Activated T-cell treated with anti-CD3 and anti-CD28 coated beads for 4 hours (primary cell): ENCODE data around the gene CLDN6.
"Not testable (repeated sequence)": the region's sequence is repeated elsewhere in the genome, so short reads cannot be mapped to it uniquely, and the experiment has no call there.

Experiments
- DNase-seq: peaks from one replicate; pipeline ENCODE4 v3.0.0-alpha.2; 2020

The CLDN6 gene, protein sequence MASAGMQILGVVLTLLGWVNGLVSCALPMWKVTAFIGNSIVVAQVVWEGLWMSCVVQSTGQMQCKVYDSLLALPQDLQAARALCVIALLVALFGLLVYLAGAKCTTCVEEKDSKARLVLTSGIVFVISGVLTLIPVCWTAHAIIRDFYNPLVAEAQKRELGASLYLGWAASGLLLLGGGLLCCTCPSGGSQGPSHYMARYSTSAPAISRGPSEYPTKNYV

GRCh38 chr16:3017794-3018506 lies at the start of gene CLDN6:
Gene CLDN6, minus strand, starts transcription at chr16:3018183. Its CDS starts 2,162 bp downstream, at chr16:3016021.
- no peak for DNase-seq

- no peak for DNase-seq
Observed at GRCh38 chr16:3066440-3066748, 48.4 kb upstream of the CLDN6 start.

GRCh38 chr16:3065742-3066439 lies 47.9 kb upstream of the CLDN6 start:
- DNase-seq, result no peak

- DNase-seq, result peak; percentile 68
Observed at GRCh38 chr16:3065069-3065741, 47.2 kb upstream of the CLDN6 start, which contains the start of gene IL32. Gene IL32, plus strand, starts transcription at chr16:3065640. Its CDS starts 172 bp downstream, at chr16:3065812.

DNA sequence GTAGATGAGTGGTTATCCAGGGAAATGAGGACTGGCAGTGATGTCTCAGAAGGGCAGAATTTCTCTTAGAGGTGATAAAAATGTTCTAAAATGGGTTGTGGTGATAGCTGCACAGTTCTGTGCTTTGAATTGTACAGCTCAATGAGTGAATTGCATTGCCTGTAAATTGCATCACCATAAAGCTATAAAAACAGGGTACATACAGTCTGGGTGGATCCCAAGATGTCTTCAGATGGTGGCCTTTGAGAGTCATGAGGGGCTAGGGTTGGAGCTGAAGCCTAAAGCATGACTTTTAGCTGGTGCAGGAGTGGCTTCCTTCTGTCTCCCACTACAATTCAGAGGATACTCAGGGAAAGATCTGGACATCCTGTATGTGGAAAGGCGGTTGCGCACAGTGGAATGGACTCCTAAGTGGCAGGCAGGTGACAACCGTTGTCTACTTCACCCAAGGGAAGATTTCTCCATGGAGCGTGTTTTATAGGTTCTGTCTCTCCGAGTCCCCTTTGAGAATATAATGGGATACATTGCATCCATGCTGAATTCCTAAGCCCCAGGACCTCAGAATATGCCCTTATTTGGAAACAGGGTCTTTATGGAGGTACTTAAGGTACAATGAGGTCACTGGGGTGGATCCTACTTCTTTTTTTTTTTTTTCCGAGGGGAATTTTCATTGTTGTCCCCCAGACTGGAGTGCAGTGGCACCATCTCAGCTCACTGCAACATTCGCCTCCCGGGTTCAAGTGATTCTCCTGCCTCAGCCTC lies 45.8 kb upstream of the CLDN6 start:
- DNase-seq, result no peak

- no peak for DNase-seq
Observed at GRCh38 chr16:3062553-3062952, 44.6 kb upstream of the CLDN6 start.

DNA sequence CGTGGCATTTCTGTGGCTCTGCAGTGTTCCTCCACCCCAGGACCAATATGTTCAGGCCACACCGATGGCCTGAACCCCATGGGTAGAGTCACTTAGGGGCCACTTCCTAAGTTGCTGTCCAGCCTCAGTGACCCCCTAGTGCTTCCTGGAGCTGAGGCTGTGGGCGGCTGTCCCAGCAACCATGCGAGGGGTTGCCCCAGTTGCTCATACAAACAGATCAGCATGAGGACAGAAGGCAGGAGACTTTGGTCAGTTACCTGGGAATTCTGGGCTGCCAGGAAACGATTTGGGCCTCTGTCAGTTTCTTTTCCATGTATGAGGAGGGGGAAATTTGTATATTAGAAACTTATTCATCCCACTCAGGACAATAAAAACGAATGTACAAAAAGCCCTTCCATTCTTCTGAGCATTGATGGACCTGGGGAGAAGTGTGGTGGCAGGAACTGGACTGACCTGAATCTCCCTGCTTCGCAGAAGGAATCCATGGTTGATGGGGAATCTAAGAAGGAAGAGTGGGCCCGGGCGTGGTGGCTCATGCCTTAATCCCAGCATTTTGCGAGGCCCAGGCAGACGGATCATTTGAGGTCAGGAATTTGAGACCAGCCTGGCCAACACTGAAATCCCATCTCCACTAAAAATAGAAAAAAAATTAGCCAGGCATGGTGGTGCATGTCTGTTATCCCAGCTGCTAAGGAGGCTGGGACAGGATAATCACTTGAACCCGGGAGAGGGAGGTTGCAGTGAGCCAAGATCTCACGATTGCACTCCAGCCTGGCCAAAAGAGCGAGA lies 42.5 kb upstream of the CLDN6 start:
- no peak for DNase-seq

GRCh38 chr16:3059723-3060242 lies 41.8 kb upstream of the CLDN6 start:
- DNase-seq, result no peak

DNA sequence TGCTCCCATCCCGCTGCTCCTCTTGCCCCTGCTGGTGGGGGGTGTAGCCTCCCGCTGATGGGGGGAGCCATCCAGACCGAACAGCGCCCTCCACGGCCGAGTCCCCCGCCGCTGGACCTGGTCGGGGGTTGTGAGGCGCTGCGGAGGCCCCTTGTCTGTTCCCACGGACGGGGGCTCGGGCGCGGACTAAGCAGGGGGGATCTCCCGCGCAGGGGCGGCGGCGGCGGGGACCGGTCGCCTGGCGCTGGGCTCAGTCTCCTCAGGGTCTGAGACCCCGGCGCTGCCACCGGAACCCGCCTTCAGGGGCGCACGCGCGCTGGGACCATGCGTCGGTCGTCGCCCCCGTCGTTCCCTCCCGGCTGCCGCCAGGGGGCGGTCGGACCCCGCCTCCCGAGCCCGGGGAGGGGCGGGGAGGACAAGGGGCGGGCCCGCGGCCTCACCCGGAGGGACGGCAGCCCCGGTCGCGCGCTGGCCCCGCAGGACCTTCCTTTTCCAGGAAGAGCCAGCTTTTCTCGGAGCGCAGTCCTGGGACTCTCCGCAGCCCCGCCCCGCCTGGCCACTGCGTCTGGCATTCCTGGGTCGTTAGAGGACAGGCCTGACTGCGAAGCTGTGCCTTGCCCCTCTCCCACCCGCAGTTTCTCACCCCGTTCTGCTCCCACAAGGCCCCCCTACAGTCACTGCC lies 41.2 kb upstream of the CLDN6 start:
- peak; percentile 80 for DNase-seq

DNA sequence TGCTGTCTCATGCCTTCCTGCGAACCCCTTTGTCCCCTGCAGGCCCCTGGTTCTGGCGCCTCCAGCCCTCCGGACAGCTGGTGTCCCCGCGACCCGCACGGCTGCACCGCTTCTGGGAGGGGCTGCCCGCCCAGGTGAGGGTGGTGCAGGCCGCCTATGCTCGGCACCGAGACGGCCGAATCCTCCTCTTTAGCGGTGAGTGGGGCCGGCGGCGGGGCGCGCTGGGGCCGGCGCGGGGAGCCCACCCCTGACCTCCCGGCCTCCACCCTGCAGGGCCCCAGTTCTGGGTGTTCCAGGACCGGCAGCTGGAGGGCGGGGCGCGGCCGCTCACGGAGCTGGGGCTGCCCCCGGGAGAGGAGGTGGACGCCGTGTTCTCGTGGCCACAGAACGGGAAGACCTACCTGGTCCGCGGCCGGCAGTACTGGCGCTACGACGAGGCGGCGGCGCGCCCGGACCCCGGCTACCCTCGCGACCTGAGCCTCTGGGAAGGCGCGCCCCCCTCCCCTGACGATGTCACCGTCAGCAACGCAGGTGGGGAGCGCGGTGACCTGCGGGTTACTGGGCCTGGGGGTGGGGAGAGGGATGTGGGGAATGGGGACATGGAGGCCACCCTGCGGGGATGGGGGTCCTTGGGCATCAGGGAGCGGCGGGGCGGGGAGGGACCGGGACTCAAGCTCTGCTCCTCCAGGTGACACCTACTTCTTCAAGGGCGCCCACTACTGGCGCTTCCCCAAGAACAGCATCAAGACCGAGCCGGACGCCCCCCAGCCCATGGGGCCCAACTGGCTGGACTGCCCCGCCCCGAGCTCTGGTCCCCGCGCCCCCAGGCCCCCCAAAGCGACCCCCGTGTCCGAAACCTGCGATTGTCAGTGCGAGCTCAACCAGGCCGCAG lies 40.4 kb upstream of the CLDN6 start:
- no peak for DNase-seq

DNA sequence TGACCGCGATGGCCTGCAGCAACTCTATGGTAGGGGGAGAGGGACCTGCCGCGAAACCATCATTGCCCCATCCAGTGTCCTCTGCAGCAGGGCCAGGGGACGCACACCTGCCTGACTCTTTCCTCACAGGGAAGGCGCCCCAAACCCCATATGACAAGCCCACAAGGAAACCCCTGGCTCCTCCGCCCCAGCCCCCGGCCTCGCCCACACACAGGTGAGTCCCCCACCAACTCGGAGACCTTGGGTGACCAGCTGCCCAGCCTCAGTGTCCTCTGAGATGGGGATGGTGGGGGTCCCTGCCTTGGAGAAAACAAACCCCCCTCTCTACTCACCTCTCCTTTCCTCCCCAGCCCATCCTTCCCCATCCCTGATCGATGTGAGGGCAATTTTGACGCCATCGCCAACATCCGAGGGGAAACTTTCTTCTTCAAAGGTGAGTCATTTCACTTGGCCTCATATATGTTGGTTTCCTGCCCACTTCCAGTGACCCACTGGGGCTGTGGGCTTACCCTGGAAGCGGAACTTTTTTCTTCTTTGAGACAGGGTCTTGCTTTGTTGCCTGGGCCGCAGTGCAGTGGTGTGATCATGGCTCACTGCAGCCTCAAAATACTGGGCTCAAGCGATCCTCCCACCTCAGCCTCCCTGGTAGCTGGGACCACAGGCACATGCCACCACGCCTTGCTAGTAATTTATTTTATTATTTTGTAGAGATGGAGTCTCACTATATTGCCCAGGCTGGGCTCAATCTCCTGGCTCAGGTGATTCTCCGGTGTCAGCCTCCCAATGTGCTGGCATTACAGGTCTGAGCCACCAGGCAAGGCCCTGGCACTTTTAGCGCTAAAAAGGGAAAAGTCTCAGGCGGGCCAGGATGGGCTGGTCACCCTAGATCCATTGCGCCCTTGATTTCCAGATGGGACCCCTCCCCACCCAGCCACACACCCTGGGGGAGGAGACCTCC lies 39.5 kb upstream of the CLDN6 start:
- no peak for DNase-seq

- DNase-seq, result no peak
Observed at GRCh38 chr16:3056336-3057180, 38.6 kb upstream of the CLDN6 start.

- not testable (repeated sequence) for DNase-seq
Observed at GRCh38 chr16:3055734-3056115, 37.7 kb upstream of the CLDN6 start.

- DNase-seq, result no peak
Observed at GRCh38 chr16:3054965-3055733, 37.2 kb upstream of the CLDN6 start.

GRCh38 chr16:3053330-3053710 lies 35.3 kb upstream of the CLDN6 start:
- not testable (repeated sequence) for DNase-seq

GRCh38 chr16:3052571-3053329 lies 34.8 kb upstream of the CLDN6 start:
- DNase-seq, result not testable (repeated sequence)
